SK-N-SH treated with all-trans-retinoic acid at 6 μM for 48 hours (cell line): ENCODE data around the gene MOB1A.
"Not testable (repeated sequence)": the region's sequence is repeated elsewhere in the genome, so short reads cannot be mapped to it uniquely, and the experiment has no call there.

Source experiments
- CREB5 ChIP-seq: fragments of 250-450 bp; sonication (Bioruptor Pico); IDR thresholded peaks from 2 replicates; pipeline ENCODE4 v1.5.1; 2020; ENCODE audit warnings: low read depth, mild to moderate bottlenecking, moderate library complexity
- PATZ1 ChIP-seq: fragments of 250-450 bp; sonication (Bioruptor Pico); IDR thresholded peaks from 2 replicates; pipeline ENCODE4 v1.8.0; 2020; ENCODE audit warnings: mild to moderate bottlenecking, moderate library complexity, borderline replicate concordance
- POU6F1 ChIP-seq: fragments of 250-450 bp; sonication (Bioruptor Pico); IDR thresholded peaks from 2 replicates; pipeline ENCODE4 v1.8.0; 2021; ENCODE audit warnings: low read depth, mild to moderate bottlenecking, moderate library complexity, borderline replicate concordance
- RARB ChIP-seq: fragments of 250-450 bp; sonication (Bioruptor Pico); IDR thresholded peaks from 2 replicates; pipeline ENCODE4 v1.8.0; 2021; ENCODE audit warnings: mild to moderate bottlenecking, moderate library complexity

GRCh38 chr2:74123955-74124354 lies 54.7 kb downstream of the MOB1A start:
- TF ChIP-seq PATZ1 (CRISPR knock-in tag); POU6F1 (CRISPR knock-in tag); RARB (CRISPR knock-in tag); CREB5: not testable (repeated sequence)
